HepG2 (cell line): ENCODE results near the gene REEP3. TPM values are rescaled to one million over a fixed set of nuclear protein-coding genes. Genes with fewer than 3 reads are reported as not detected.

Experiments used
- ATAC-seq: fragments of 200-7000 bp; cut with Tn5 transposase; 3 replicates; pipeline ENCODE4 v1.9.1; 2020; ENCODE audit warnings: mild to moderate bottlenecking, moderate library complexity
- BruUV-seq: library from RNA; stranded (reverse); fragments of 400-500 nt; replicated peaks from 2 replicates; lab custom pipeline; 2021; lab: Mats Ljungman, UMichigan
- CTCF ChIA-PET: fragments of 300-600 bp; formaldehyde crosslinking; extraction: SDS; loops from one replicate; lab custom pipeline; 2021; ENCODE audit warnings: low total read pairs, inconsistent platforms, low intra/inter-chr PET ratio; lab: Yijun Ruan, JAX
- POLR2A ChIA-PET: fragments of 350-600 bp; sonication (Branson Sonifier 250); formaldehyde crosslinking; loops from one replicate; lab custom pipeline; 2020; ENCODE audit warnings: antibody characterized with exemption, inconsistent platforms; lab: Yijun Ruan, JAX
- DNase-seq: peaks from one replicate; pipeline ENCODE4 v3.0.0-alpha.2; 2015; ENCODE audit warnings: low spot score
- FAIRE-seq: peaks from 3 replicates; lab custom pipeline; 2011; peaks lifted over from hg19 to GRCh38; lab: Jason Lieb, UNC
- H2AFZ ChIP-seq: one replicate; pipeline ENCODE4 v1.6.1; 2011; ENCODE audit warnings: low read length, inconsistent platforms
- H3K27ac ChIP-seq: fragments of 300-600 bp; 3 replicates; pipeline ENCODE4 v1.8.0; 2011; ENCODE audit warnings: mixed run types, mild to moderate bottlenecking, mixed read lengths, low read length, inconsistent platforms; ENCODE audit not compliant: insufficient read depth; ENCODE audit errors: extremely low read length
- H3K27me3 ChIP-seq, 2 experiments: fragments of 200-600 bp in 1 of 2; 2 replicates in 1 of 2; 3 replicates in 1 of 2; pipeline versions ENCODE4 v1.6.0 to v1.8.0; 2011; ENCODE audit warnings: low read length in 2 of 2, mild to moderate bottlenecking in 2 of 2, moderate library complexity in 2 of 2, inconsistent platforms in 1 of 2; ENCODE audit not compliant: insufficient read depth in 2 of 2, control insufficient read depth in 1 of 2
- H3K36me3 ChIP-seq, 2 experiments: fragments of 200-600 bp in 1 of 2; replicated peaks in 1 of 2; 2 replicates in 1 of 2; 3 replicates in 1 of 2; pipeline versions ENCODE4 v1.5.1 to v1.8.0; 2011; ENCODE audit warnings: low read length in 2 of 2, inconsistent platforms in 1 of 2; ENCODE audit not compliant: insufficient read depth in 2 of 2, control insufficient read depth in 1 of 2
- H3K4me1 ChIP-seq: 2 replicates; pipeline ENCODE4 v1.5.1; 2012; ENCODE audit warnings: low read length, inconsistent platforms; ENCODE audit not compliant: insufficient read depth
- H3K4me2 ChIP-seq: 2 replicates; pipeline ENCODE4 v1.6.0; 2011; ENCODE audit warnings: low read depth, low read length, inconsistent platforms
- H3K4me3 ChIP-seq, 3 experiments: fragments of 200-600 bp in 1 of 3; sonication (generic), shearing (Covaris generic) in 1 of 3; replicated peaks in 1 of 3; 2 replicates each; pipeline ENCODE4 v1.5.1; 2011 to 2016; ENCODE audit warnings: low read length in 3 of 3, inconsistent platforms in 2 of 3, low read depth in 2 of 3, mild to moderate bottlenecking in 2 of 3, control low read depth in 1 of 3, mixed read lengths in 1 of 3; ENCODE audit not compliant: insufficient read depth in 1 of 3
- H3K79me2 ChIP-seq: one replicate; pipeline ENCODE4 v1.6.1; 2011; ENCODE audit warnings: low read length, inconsistent platforms; ENCODE audit not compliant: insufficient read depth
- H3K9ac ChIP-seq: 2 replicates; pipeline ENCODE4 v1.6.0; 2011; ENCODE audit warnings: mild to moderate bottlenecking, low read depth, low read length, inconsistent platforms; ENCODE audit not compliant: insufficient read depth
- H3K9me3 ChIP-seq: 2 replicates; pipeline ENCODE4 v1.5.1; 2012; ENCODE audit warnings: mild to moderate bottlenecking, low read length
- H4K20me1 ChIP-seq: 2 replicates; pipeline ENCODE4 v1.6.0; 2011; ENCODE audit warnings: inconsistent platforms, mild to moderate bottlenecking, low read length, moderate library complexity; ENCODE audit not compliant: insufficient read depth
- CREB1 ChIP-seq, 2 experiments: fragments of 450-650 bp in 1 of 2; IDR thresholded peaks; 2 replicates each; pipeline ENCODE4 v1.6.1; 2016 to 2017; ENCODE audit warnings: control low read depth in 1 of 2, mild to moderate bottlenecking in 1 of 2, missing compliant biosample characterization in 1 of 2, missing genetic modification characterization in 1 of 2
- HOXA9 ChIP-seq: sonication (generic); formaldehyde crosslinking; IDR thresholded peaks from 2 replicates; pipeline ENCODE4 v1.8.1; 2022; ENCODE audit warnings: missing genetic modification reagents, mild to moderate bottlenecking, moderate library complexity, borderline replicate concordance
- PRDM15 ChIP-seq: sonication (generic); formaldehyde crosslinking; IDR thresholded peaks from 2 replicates; pipeline ENCODE4 v1.4.0; 2020; ENCODE audit warnings: missing genetic modification reagents
- ZNF775 ChIP-seq: sonication (generic); formaldehyde crosslinking; IDR thresholded peaks from 2 replicates; pipeline ENCODE4 v1.4.0; 2020; ENCODE audit warnings: missing genetic modification reagents, mild to moderate bottlenecking, moderate library complexity, borderline replicate concordance
- WGBS: methylation state at CpG from one replicate; pipeline ENCODE4 v1.1.6; 2017; ENCODE audit warnings: low lambda C conversion rate; 5-methylcytosine and 5-hydroxymethylcytosine counted together
- in situ Hi-C: cut with HindIII; loops from 2 replicates; pipeline ENCODE4 v1.10.0; 2017; ENCODE audit warnings: low pct_unique_long_range_greater_than_20kb; ENCODE audit not compliant: extremely low pct_ligation_motif_present
- intact Hi-C: fragments of 100-400 bp; cut with micrococcal nuclease; formaldehyde crosslinking; loops from one replicate; pipeline ENCODE4 v1.10.0; 2022; ENCODE audit not compliant: unreplicated experiment
- polyA plus RNA-seq, 8 experiments: library from polyadenylated mRNA; depleted of rRNA in 3 of 8; stranded (reverse) in 7 of 8; unstranded in 1 of 8; fragments of >200 nt; fragmentation: Illumina TruSeq in 4 of 8; extraction: Trizol in 4 of 8; gene quantifications; 2 replicates each; pipeline versions ENCODE4 v1.2.1 to v1.2.3, GENCODE V29; 2011 to 2016; ENCODE audit warnings: low read depth in 4 of 8, missing spikeins in 1 of 8, mixed read lengths in 1 of 8; ENCODE audit not compliant: insufficient read depth in 1 of 8
- total RNA-seq, 5 experiments: library from RNA; depleted of rRNA; stranded (reverse); fragments of >200 nt; fragmentation: Illumina TruSeq; extraction: Trizol; gene quantifications; 2 replicates each; pipeline ENCODE4 v1.2.3, GENCODE V29; 2016; ENCODE audit warnings: low read depth in 1 of 5

REEP3 gene
- total and polyA plus RNA-seq, 2 of the 13 experiments (the other 11 are each of a cell fraction or from before 2014, with no cell fraction given) = 7.1 to 31.4 TPM

- TF ChIP-seq PRDM15 = no peak
- TF ChIP-seq, all 625 proteins: peak for 0
Measured at GRCh38 chr10:63622097-63622496, 100.9 kb downstream of the REEP3 start (continued).

GRCh38 chr10:63624701-63625100 lies 103.5 kb downstream of the REEP3 start:
- Histone ChIP-seq H3K27me3 (no peaks in the 10 kb centered on the region; a peak in 1 of 5 replicates), H4K20me1 (no peaks in the 10 kb centered on the region), H3K4me3 (no peak overlapping the region), H2AFZ (no peak overlapping the region), H3K4me2 (no peak overlapping the region), H3K36me3 (peaks cover 0 to 4% of the 10 kb centered on the region in 2 experiments; a peak in 1 of 5 replicates), H3K9me3 (no peaks in the 10 kb centered on the region), H3K27ac (no peak overlapping the region), H3K4me1 (peaks cover 21% of the 10 kb centered on the region), H3K9ac (no peak overlapping the region), H3K79me2 (no peaks in the 10 kb centered on the region)
- intact Hi-C loops = no loop called here
- FAIRE-seq (no peak), ATAC-seq (no peak), DNase-seq (no peak)
- ChIA-PET POLR2A (no interaction called here), CTCF (no interaction called here)
- in situ Hi-C loops = no loop called here
- 97% methylated on average over 2 of the region's 2 CpGs for WGBS
- no peak for TF ChIP-seq ZNF775 (CRISPR knock-in tag)
- no TSS peak for BruUV-seq

GRCh38 chr10:63627396-63627795 lies 106.2 kb downstream of the REEP3 start:
- Histone ChIP-seq H2AFZ (no peak overlapping the region), H3K27ac (no peak overlapping the region), H3K4me2 (no peak overlapping the region), H3K4me3 (no peak overlapping the region), H3K79me2 (no peaks in the 10 kb centered on the region), H3K4me1 (peaks cover 30% of the 10 kb centered on the region), H3K36me3 (no peaks in the 10 kb centered on the region), H4K20me1 (no peaks in the 10 kb centered on the region), H3K9ac (no peak overlapping the region), H3K27me3 (no peaks in the 10 kb centered on the region; a peak in 1 of 5 replicates), H3K9me3 (no peaks in the 10 kb centered on the region)
- POLR2A ChIA-PET = no interaction called here
- in situ Hi-C loops (no loop called here), intact Hi-C loops (no loop called here)
- FAIRE-seq (no peak), ATAC-seq (no peak), DNase-seq (no peak)
- 51% methylated on average over 8 of the region's 8 CpGs for WGBS
- no TSS peak for BruUV-seq
- CTCF ChIA-PET = no interaction called here
- TF ChIP-seq HOXA9 (CRISPR knock-in tag) (no peak), CREB1 (IDR thresholded peaks at IDR 0.05) (peak; percentile 45; the same call in 1 of the 2 replicates), CREB1 (CRISPR knock-in tag; IDR thresholded peaks at IDR 0.05) (no peak)
- TF ChIP-seq, all 625 proteins: peak for 1
